Activated CD4-positive, CD25-positive, alpha-beta regulatory T cell (primary cell): ENCODE measurements around the gene MAP2K5.

Experiments
- DNase-seq, 4 experiments: peaks; one replicate each; lab custom pipeline; 2025; lab: John Stamatoyannopoulos, UW

Gene MAP2K5

DNA sequence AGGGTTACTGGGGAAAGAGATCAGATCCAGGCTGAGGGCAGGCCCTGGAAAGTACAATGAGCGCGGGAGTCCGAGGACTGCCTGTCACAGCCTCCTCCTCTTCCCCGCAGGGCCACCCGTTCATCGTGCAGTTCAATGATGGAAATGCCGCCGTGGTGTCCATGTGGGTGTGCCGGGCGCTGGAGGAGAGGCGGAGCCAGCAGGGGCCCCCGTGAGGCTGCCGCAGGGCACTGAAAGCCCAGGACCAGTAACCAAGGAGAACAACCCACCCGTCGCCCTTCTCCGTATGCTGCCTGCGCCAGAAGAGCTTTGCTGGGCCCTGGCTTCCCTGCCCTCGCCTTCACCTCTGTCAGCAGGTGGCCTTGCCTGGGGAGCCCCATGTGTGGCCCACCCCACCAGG is 264.0 kb downstream of the MAP2K5 start:
- DNase-seq, result no peak

GRCh38 chr15:67807141-67807540 is 264.6 kb downstream of the MAP2K5 start:
- DNase-seq, result no peak

- DNase-seq, result no peak
Measured at GRCh38 chr15:67807836-67808235, 265.3 kb downstream of the MAP2K5 start.

DNA sequence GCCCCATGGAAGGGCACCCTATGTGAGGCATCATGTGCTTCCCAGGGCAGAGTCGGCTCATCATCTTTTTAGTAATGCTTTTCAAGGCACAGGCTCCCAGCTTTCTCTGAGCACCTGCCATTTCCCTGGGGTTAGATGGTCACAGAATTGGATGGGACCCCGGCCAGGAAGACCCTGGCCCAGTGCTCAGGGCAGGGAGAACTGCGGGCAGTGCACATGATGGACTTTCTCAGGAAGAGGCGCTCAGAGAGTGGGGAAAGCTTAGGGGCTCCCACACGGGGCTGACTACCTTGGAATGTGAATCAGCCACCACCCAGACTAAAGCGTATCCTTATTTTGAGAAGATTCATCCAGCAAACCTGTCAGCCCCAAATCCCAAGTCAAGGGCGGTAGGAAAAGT is 266.3 kb downstream of the MAP2K5 start:
- DNase-seq, result no peak

- no peak for DNase-seq
Measured at GRCh38 chr15:67809441-67809840, 266.9 kb downstream of the MAP2K5 start.

- no peak for DNase-seq
Measured at GRCh38 chr15:67809866-67810265, 267.4 kb downstream of the MAP2K5 start.

- no peak for DNase-seq
Measured at GRCh38 chr15:67812241-67812644, 269.7 kb downstream of the MAP2K5 start.

- no peak for DNase-seq
Measured at GRCh38 chr15:67813104-67813634, 270.7 kb downstream of the MAP2K5 start.

GRCh38 chr15:67815036-67815592 is 272.6 kb downstream of the MAP2K5 start:
- no peak for DNase-seq

DNA sequence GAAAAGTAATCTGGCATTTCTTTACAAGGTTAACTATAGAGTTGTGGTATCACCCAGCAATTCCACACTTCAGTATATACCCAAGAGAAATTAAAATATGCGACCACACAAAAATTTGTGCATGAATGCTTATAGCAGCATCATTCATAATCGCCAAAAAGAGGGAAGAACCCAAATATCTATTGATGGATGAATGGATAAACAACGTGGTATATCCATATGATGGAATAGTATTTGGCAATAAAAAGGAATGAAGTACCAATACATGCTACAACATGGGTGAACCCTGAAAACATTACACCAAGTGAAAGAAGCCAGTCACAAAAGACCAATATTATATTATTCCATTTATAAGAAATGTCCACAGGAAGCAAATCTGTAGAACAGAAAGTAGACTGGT is 274.2 kb downstream of the MAP2K5 start:
- no peak for DNase-seq

GRCh38 chr15:67818464-67818863 is 276.0 kb downstream of the MAP2K5 start:
- DNase-seq, result no peak

DNA sequence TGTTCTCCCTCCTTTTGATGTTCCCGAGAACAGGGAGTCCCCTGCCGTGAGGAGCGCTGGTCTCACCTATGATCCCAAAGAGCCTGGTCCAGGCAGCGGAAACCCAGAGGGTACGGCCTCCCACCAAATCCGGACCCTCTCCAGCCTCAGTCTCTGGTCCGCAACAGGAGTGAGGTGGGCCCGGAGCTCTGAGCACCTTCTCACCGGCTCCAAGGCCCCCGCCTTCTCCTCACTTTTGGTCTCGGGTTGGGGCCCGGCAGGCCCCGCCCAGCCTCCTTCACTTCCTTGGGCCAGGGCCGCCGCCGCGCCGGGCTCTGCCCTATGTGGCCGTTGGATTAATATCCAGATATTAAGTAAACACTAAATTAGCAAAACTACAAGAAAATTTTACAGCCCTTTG is 277.1 kb downstream of the MAP2K5 start:
- no peak for DNase-seq

DNA sequence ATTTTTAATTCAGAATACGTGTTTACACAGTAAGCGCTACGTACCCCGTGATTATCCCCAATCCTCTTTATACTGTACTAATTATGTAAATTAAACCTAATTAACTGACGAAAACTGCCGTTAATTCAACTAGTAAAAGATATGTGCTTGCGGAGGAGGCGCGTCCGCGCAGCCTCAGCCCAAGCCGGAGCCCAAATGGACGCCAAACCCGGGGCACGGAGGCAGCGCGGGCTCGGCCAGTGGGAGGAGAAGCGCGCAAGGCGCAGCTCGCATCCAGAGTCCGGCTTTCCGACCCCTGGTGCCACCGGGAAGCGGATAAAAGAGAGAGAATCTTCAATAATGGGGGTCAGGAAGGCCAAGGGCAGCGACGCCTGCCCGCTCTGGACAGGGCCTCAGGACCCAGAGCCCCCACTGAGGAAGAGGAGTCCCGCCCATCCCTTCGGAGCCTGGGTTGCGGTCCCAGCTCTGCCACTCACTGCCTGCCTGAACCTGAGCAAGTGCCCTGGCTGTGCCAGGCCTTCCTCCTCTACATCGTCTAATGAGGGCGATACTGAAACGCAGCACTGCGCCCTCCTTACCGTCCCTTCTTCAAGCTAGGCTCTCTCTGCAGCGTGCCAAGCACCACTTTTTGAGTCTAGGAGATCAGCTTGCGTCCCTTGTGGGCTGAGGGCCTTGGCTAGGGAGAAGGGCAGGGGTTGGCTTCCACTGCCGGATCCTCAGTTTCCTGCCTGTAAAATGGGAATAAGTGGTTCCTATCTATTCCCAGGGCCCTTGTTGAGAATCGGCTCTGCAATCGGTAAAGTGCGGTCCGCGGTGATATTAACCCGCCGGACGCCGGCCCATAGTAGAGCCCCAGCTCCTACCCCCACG is 277.9 kb downstream of the MAP2K5 start:
- DNase-seq, result no peak

- DNase-seq, result no peak
Measured at GRCh38 chr15:67820992-67821783, 278.7 kb downstream of the MAP2K5 start.

- no peak for DNase-seq
Measured at GRCh38 chr15:67821784-67822440, 279.4 kb downstream of the MAP2K5 start.

DNA sequence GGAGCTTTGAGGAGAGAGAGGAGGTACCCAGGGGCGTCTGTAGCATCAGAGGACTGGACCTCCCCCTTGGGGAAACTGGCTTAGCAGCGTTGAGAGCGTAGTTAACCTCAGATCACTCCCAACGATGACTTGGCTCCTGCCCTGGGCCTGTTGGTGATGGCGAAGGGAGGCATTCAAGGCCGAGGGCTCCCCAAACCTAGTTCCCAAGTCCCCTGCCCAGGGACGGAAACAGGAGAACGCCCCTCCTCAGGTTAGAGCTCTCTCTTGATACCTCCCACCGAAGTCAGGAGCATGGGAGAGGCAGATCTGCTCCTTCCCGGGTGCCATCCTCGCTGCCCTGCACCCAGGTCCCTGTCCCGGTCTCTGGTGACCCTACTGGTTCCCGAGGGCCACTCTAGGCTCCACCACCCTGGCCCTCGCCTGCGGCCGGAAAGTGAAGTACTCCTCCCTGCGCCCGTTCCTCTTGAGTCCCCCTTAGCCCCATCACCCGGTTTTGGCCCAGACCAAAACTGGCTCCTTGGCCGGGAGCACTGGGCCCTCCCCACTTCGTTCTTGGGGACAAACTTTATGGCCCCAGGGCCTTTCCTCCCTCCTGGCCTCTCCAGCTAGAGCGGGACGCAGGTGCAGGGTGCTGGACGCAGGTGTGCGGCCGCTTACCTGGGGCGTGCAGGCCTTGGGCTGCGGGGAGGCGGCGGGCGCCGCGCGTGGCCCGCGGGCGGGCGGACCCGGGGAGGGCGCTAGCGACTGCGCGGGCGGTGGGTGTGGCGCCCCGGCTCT is 280.2 kb downstream of the MAP2K5 start:
- no peak for DNase-seq

- DNase-seq, result no peak
Measured at GRCh38 chr15:67823314-67824196, 281.1 kb downstream of the MAP2K5 start.

GRCh38 chr15:67824197-67824968 is 281.9 kb downstream of the MAP2K5 start:
- DNase-seq, result no peak
